SH-SY5Y (cell line): Measurements from ENCODE around the gene CCDC171.

Source experiments
- GATA2 ChIP-seq: IDR thresholded peaks from 2 replicates; pipeline ENCODE4 v1.6.1; 2011; ENCODE audit warnings: mild to moderate bottlenecking, low read depth, low read length
- GATA3 ChIP-seq: IDR thresholded peaks from 2 replicates; pipeline ENCODE4 v1.6.1; 2011; ENCODE audit warnings: low read depth, mild to moderate bottlenecking, low read length, moderate library complexity

GRCh38 chr9:15696979-15697378, 144.1 kb downstream of the CCDC171 start:
- TF ChIP-seq GATA2 (no peak), GATA3 (no peak)
